Pancreas (tissue), 10 donors: ENCODE results near the gene SLFN13. TPM values are rescaled to one million over a fixed set of nuclear protein-coding genes. Genes with fewer than 3 reads are reported as not detected.
"Not testable (repeated sequence)": the region's sequence is repeated elsewhere in the genome, so short reads cannot be mapped to it uniquely, and the experiment has no call there.

Source experiments
- ATAC-seq, 4 donors: fragments of 200-7000 bp; cut with Tn5 transposase; one replicate each; pipeline versions ENCODE4 v1.8.0 to v1.9.1; 2020; ENCODE audit warnings: mild to moderate bottlenecking in 4 of 4, moderate library complexity in 4 of 4
- DNase-seq, 6 donors: peaks; one replicate each; pipeline ENCODE4 v3.0.0-alpha.2; 2020
- FAIRE-seq: peaks from 2 replicates; lab custom pipeline; 2012; peaks lifted over from hg19 to GRCh38; lab: Jason Lieb, UNC
- H3K27ac ChIP-seq, 4 donors: fragments of 200-600 bp; sonication (generic); 1 replicate in 3 of 4; 2 replicates in 1 of 4; pipeline versions ENCODE4 v1.5.0 to v1.8.0; 2020
- H3K27me3 ChIP-seq, 4 donors: fragments of 200-600 bp; one replicate each; pipeline ENCODE4 v1.8.0; 2021
- H3K36me3 ChIP-seq, 3 donors: fragments of 200-600 bp; sonication (generic) in 1 of 3; one replicate each; pipeline versions ENCODE4 v1.5.0 to v1.8.0; 2020 to 2021
- H3K4me1 ChIP-seq, 3 donors: fragments of 200-600 bp; one replicate each; pipeline ENCODE4 v1.8.0; 2021
- H3K4me3 ChIP-seq, 4 donors: fragments of 200-600 bp; sonication (generic) in 2 of 4; one replicate each; pipeline versions ENCODE4 v1.5.0 to v1.8.0; 2020 to 2021
- H3K9me3 ChIP-seq, 4 donors: fragments of 200-600 bp; one replicate each; pipeline ENCODE4 v1.8.0; 2021
- WGBS, 2 donors: extraction: QIAGEN DNeasy Blood & Tissue Kit; methylation state at CpG; one replicate each; pipeline ENCODE4 v1.1.7; 2013; 5-methylcytosine and 5-hydroxymethylcytosine counted together
- intact Hi-C, 3 donors: fragments of 100-400 bp; cut with DNase I; formaldehyde crosslinking; loops; one replicate each; pipeline versions ENCODE4 v1.11.1 to v1.14.2; 2022
- polyA plus RNA-seq, 2 donors: library from polyadenylated mRNA; stranded (reverse); fragments of 200-250 nt; gene quantifications; one replicate each; pipeline ENCODE4 v1.2.3, GENCODE V29; 2013
- total RNA-seq, 6 donors: library from RNA; stranded (reverse); fragmentation: NEBNext Ultra II Directional in 4 of 6; extraction: Animal tissue kit (Norgen Biotek cat#: 25700) in 4 of 6; gene quantifications; one replicate each; pipeline versions ENCODE4 v1.2.1 to v1.2.4, GENCODE V29; 2021 to 2023
- TF ChIP-seq, protein P1 (sequence below), 4 donors: fragments of 200-600 bp; sonication (generic) in 3 of 4; IDR thresholded peaks; one replicate each; pipeline versions ENCODE4 v1.5.0 to v1.8.0; 2021; ENCODE audit warnings: antibody characterized with exemption in 4 of 4
- donor health status: healthy with polysubstance abuse.
- donor health status: DM: no; HTN: no; CAD: no; lungs with moderate emphysema.
- donor health status: DM: no; HTN: no; CAD: no.
- donor health status: control.
- donor health status: control.
- donor health status: Bipolar disorder and iron deficiency.
- donor health status: DM: yes; HTN: yes; CAD: no.
- donor health status: DM: no; HTN: no; CAD: no.
- donor health status: DM: no; HTN: no; CAD: no.
- donor health status: DM: yes; HTN: yes; CAD: no.

The SLFN13 gene
- total and polyA plus RNA-seq, 8 donors, result 1.3 to 8.5 (median 3.1) TPM

DNA sequence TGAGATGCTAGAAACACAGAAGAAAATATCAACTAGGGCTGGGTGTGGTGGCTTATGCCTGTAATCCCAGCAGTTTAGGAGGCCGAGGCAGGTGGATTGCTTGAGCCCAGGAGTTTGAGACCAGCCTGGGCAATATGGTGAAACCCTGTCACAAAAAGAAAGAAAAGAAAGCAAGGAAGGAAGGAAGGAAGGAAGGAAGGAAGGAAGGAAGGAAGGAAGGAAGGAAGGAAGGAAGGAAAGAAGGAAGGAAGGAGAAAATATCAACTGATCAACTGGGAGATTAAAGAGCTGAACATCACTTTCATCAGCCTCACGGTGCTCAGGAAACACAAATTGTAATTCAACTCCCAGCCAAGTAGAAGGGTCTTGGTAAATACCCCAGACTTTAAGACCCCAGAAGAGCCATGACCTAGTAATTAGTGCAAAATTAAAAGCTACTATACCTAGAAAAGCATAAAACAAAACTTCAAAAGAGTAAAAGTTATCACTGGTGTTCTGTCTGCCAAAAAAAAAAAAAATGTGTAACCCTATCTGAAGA is 27.8 kb upstream of the SLFN13 start:
- no peak overlapping the region for H3K4me3 ChIP-seq
- no peak overlapping the region for H3K27ac ChIP-seq
- H3K4me1 ChIP-seq, result no peaks in the 10 kb centered on the region
- ATAC-seq, result no peak
- no peak for FAIRE-seq
- H3K9me3 ChIP-seq, result no peaks in the 10 kb centered on the region
- TF ChIP-seq, protein P1, sequence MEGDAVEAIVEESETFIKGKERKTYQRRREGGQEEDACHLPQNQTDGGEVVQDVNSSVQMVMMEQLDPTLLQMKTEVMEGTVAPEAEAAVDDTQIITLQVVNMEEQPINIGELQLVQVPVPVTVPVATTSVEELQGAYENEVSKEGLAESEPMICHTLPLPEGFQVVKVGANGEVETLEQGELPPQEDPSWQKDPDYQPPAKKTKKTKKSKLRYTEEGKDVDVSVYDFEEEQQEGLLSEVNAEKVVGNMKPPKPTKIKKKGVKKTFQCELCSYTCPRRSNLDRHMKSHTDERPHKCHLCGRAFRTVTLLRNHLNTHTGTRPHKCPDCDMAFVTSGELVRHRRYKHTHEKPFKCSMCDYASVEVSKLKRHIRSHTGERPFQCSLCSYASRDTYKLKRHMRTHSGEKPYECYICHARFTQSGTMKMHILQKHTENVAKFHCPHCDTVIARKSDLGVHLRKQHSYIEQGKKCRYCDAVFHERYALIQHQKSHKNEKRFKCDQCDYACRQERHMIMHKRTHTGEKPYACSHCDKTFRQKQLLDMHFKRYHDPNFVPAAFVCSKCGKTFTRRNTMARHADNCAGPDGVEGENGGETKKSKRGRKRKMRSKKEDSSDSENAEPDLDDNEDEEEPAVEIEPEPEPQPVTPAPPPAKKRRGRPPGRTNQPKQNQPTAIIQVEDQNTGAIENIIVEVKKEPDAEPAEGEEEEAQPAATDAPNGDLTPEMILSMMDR (IDR thresholded peaks at IDR 0.05), result no peak
- intact Hi-C loops, result no loop called here
- no peaks in the 10 kb centered on the region for H3K36me3 ChIP-seq
- H3K27me3 ChIP-seq, result peaks cover 0 to 11% (median 4%) of the 10 kb centered on the region in 4 donors
- 47 to 54% methylated on average over 2 of the region's 2 CpGs for WGBS, 2 donors
- DNase-seq, result no peak

- Histone ChIP-seq H3K4me3 (no peak overlapping the region), H3K27me3 (no peaks in the 10 kb centered on the region), H3K36me3 (no peaks in the 10 kb centered on the region), H3K9me3 (no peaks in the 10 kb centered on the region), H3K4me1 (no peaks in the 10 kb centered on the region), H3K27ac (no peak overlapping the region)
- no peak for ATAC-seq
- 55 to 62% methylated on average over 4 of the region's 4 CpGs for WGBS, 2 donors
- FAIRE-seq, result no peak
- DNase-seq, result no peak
- intact Hi-C loops, result no loop called here
- TF ChIP-seq, protein P1 (IDR thresholded peaks at IDR 0.05), result no peak
Measured at GRCh38 chr17:35468475-35468874, 19.9 kb upstream of the SLFN13 start.

- Histone ChIP-seq H3K4me1 (no peaks in the 10 kb centered on the region), H3K9me3 (no peaks in the 10 kb centered on the region), H3K36me3 (no peaks in the 10 kb centered on the region), H3K27ac (no peak overlapping the region), H3K27me3 (no peaks in the 10 kb centered on the region), H3K4me3 (no peak overlapping the region)
- FAIRE-seq (no peak), ATAC-seq (no peak), DNase-seq (no peak)
- intact Hi-C loops, result no loop called here
- TF ChIP-seq, protein P1 (IDR thresholded peaks at IDR 0.05), result no peak
- WGBS, 2 donors, result 72 to 80% methylated on average over 4 of the region's 4 CpGs
Measured at GRCh38 chr17:35467824-35468223, 19.3 kb upstream of the SLFN13 start.

DNA sequence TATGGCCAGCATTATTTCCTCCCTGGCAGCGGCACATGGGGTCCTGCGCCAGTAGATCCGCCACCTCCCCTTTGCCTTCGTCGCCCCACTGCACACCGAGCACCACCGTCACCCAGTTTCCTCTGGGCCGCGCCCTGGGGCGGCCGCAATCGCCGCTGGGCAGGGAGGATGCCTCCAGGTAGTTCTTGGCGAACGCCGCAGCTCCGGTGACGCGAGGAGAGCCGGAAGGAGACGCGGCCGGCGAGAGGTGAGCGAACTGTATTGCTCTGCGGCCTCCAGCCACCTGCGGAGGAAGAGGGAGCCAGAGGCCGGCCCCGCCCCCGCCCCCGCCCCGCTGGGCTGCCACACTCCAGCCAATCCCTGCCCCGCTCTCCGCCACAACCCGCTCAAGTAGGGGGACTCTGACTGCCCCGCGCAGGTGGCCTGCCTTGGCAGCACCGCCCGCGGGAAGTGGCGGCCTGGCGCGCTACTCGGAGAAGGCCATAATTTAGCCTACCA is 11.8 kb upstream of the SLFN13 start:
- H3K36me3 ChIP-seq, result no peaks in the 10 kb centered on the region
- no peaks in the 10 kb centered on the region for H3K4me1 ChIP-seq
- no peaks in the 10 kb centered on the region for H3K9me3 ChIP-seq
- peak overlapping the region in 3 of 4 donors; percentile 7 to 41 (median 23) for H3K4me3 ChIP-seq
- TF ChIP-seq, protein P1 (IDR thresholded peaks at IDR 0.05), result no peak
- 8 to 12% methylated on average over 29 to 44 of the region's 44 CpGs for WGBS, 2 donors
- DNase-seq (peak; percentile 68 to 87 (median 80)), ATAC-seq (peak; percentile 98 to 99 (median 98)), FAIRE-seq (no peak)
- H3K27me3 ChIP-seq, result no peaks in the 10 kb centered on the region
- H3K27ac ChIP-seq, result peak overlapping the region in 1 of 4 donors; percentile 12
- intact Hi-C loops, result no loop called here

GRCh38 chr17:35454035-35454434 is 5.5 kb upstream of the SLFN13 start:
- DNase-seq, H3K36me3 ChIP-seq, H3K4me1 ChIP-seq, H3K27ac ChIP-seq, H3K27me3 ChIP-seq, H3K9me3 ChIP-seq, FAIRE-seq, intact Hi-C loops, H3K4me3 ChIP-seq, ATAC-seq: not testable (repeated sequence)
- 74 to 81% methylated on average over 5 of the region's 5 CpGs for WGBS, 2 donors
